NCI-H2196 treated with DMSO at 0.1 percent for 48 hours (cell line): ENCODE data around the gene GEMIN5.

Experiments
- DNase-seq: peaks from one replicate; lab custom pipeline; 2025; ENCODE audit not compliant: unreplicated experiment; lab: John Stamatoyannopoulos, UW

The GEMIN5 gene

DNA sequence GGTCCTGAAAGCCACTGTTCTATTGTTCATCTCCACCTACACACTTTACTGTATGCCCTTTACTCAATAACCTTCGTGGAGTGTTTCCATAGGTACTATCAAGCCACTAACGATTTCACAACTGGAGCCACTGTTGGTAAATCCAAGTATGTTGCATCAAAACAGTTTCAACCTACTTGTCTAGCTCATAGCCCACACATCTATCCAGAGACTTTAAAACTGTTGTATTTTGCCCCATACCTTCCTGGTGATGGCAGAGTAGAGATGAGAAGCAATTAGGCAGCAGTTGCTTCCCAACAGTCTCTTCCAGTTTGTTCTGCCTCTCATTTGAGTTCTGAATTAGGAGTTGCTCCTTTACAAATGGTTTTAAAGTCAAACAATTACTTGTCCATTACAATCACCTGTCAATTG, 88.2 kb downstream of the GEMIN5 start:
- no peak for DNase-seq

DNA sequence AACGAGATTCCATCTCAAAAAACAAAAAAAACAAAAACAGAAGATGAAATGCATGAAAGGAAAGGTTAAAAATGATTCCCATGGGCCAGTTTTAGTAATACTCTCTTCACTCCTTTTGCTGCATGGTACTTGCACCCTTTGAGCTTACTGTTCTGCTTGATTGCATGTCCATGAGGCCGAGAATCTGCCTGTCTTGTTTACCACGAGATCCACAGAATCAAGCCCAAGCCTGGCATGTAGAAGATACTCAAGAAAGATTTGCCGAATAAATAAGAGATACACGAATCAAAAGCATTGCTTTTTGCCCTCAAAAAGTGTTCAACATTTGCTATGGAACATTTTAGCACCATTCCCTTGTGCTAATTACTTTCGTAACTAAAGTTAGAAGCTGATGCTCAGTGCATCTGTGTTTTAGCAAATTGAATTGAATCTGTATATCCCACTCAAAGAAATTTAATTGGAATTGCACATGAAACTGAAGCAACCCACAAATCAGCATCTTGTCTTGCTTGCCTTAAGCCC, 88.7 kb downstream of the GEMIN5 start:
- no peak for DNase-seq

DNA sequence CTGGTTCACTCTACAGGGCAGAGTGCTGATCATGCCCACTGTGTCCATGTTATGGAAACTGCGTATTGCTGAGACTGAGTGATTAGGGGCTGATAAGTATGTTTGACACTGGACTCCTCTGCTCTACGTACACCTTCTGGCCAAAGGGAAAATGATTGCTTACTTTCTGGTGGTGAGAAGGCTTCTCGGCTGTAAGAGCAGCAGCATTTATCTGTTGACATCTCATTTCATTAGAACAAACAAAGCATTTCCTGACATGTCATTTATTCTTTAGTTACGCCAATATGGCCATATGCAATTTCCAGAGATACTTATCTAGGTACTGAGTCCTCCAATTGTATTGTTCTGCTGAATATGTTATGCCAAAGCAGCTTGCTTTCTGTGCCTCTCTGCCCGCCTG, 93.2 kb downstream of the GEMIN5 start:
- DNase-seq, result no peak

DNA sequence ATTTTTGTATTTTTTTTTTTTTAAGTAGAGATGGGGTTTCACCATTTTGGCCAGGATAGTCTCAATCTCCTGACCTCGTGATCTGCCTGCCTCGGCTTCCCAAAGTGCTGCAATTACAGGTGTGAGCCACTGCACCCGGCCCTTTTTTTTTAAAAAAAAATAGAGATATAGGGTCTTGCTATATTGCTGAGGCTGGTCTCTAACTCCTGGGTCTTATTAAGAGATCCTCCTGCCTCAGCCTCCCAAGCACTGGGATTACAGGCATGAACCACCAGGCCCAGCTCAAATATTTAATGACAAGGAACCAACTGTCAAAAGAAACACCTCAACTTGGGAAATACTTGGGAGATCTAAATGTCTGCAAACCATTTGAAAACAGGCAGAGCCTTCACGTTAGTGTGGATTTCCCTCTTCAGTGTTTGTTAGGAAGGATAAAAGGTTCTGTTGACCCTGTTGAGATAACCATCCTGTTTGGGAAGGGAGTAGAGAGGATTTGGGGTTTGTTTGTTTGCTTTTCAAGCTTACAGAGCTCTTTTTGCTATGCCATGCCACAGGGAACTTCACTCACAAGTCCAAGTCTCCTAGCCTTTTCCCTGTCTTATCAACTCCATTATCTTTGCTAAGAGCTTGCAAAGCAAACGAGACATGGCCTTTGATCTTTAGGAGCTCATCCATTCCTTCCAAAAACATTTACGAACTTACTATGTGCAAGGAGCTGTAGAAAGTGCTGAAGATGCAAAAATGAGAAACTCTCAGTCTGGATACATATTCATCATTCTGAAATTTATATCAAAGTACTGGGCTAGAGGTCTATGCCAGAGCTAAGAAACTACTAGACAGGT, 95.1 kb downstream of the GEMIN5 start:
- no peak for DNase-seq

DNA sequence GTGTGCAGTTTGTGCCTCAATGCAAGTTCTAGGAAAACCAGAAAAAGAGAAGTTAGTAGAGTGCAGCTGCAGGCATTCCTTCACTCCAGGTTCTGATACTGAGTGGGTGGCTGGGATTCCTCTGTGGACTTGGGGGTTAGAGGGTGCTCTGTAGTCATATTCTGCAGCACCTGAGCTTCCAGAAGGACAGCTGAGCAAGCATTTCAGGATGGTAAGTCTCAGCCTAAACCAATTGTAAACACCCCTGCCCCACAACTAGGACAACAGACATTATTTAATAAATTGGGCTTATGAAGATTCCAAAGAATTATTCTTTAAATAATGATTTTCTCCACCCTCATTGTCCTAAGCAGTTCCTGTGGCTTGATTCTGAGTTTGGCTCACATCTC, 96.7 kb downstream of the GEMIN5 start:
- DNase-seq, result no peak

DNA sequence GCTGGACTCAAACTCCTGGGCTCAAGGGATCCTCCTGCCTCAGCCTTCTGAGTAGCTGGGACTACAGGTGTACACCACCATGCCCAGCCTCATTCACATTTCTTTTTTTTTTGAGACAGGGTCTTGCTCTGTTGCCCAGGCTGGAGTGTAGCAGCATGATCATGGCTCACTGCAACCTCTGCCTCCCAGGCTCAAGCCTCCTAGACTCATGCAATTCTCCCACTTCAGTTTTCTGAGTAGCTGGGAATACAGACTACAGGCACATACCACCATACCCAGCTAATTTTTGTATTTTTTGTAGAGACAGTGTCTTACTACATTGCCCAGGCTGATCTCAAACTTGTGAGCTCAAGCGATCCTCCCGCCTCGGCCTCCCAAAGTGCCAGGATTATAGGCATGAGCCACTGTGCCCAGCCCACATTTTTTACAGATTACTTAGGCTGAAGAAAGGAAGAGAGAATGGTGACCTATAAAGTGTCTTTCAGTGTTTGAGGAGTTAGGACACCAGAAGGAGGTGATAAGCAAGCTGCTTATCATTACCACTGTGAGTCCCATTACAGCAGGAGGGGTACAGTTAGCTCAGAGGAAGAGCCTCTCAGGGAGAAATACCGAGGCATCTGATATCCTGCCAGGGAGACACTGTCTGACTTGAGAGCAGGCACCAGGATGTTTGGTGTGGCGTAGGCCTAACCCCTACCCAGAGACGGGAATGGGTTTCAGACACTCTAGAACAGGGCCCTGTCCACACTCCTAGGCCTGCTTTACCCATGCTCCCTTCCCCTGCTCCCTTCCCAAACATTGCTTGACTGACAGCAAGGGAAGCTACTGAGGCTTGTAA, 97.4 kb downstream of the GEMIN5 start:
- DNase-seq, result no peak
